SU-DHL-6 (cell line): ENCODE results near the gene CRNN.

Experiments used
- H2AFZ ChIP-seq: fragments of 200-600 bp; sonication (generic); 2 replicates; pipeline ENCODE4 v1.6.1; 2014; ENCODE audit warnings: low read depth, mild to moderate bottlenecking, moderate library complexity, mixed read lengths, antibody characterized with exemption, low read length; ENCODE audit not compliant: severe bottlenecking
- H3F3A ChIP-seq: fragments of 200-600 bp; shearing (Covaris generic); 2 replicates; pipeline ENCODE4 v1.6.0; 2016; ENCODE audit warnings: antibody characterized with exemption, mild to moderate bottlenecking; ENCODE audit not compliant: insufficient read depth
- H3K27ac ChIP-seq: fragments of 200-600 bp; sonication (generic); 2 replicates; pipeline ENCODE4 v1.5.1; 2016; ENCODE audit warnings: low read depth, mild to moderate bottlenecking, low read length, moderate library complexity, mixed read lengths
- H3K27me3 ChIP-seq: fragments of 200-600 bp; sonication (generic), shearing (Covaris generic); 2 replicates; pipeline ENCODE4 v1.6.0; 2014; ENCODE audit warnings: mild to moderate bottlenecking, low read length
- H3K36me3 ChIP-seq: fragments of 200-600 bp; sonication (generic); 2 replicates; pipeline ENCODE4 v1.6.1; 2014; ENCODE audit warnings: mild to moderate bottlenecking, low read length, mixed read lengths
- H3K4me2 ChIP-seq: fragments of 300-600, 200-600 bp; shearing (Covaris generic), sonication (generic); 2 replicates; pipeline ENCODE4 v1.6.0; 2014; ENCODE audit warnings: low read length, low read depth, mild to moderate bottlenecking; ENCODE audit not compliant: poor library complexity, severe bottlenecking
- H3K4me3 ChIP-seq: fragments of 200-600 bp; sonication (generic); 2 replicates; pipeline ENCODE4 v1.5.1; 2014; ENCODE audit warnings: antibody characterized with exemption, low read length, mild to moderate bottlenecking, mixed read lengths; ENCODE audit not compliant: insufficient read depth, poor library complexity, severe bottlenecking
- H3K79me2 ChIP-seq: fragments of 200-600 bp; sonication (generic); 2 replicates; pipeline ENCODE4 v1.6.1; 2014; ENCODE audit warnings: mild to moderate bottlenecking, low read length, moderate library complexity; ENCODE audit not compliant: insufficient read depth
- H3K9ac ChIP-seq: fragments of 200-600 bp; sonication (generic); 2 replicates; pipeline ENCODE4 v1.7.0; 2014; ENCODE audit warnings: mild to moderate bottlenecking, low read length
- H3K9me2 ChIP-seq: fragments of 200-600 bp; sonication (generic); replicated peaks from 2 replicates; pipeline ENCODE4 v1.6.1; 2014; ENCODE audit warnings: low read length; ENCODE audit not compliant: insufficient read depth
- H3K9me3 ChIP-seq: fragments of 200-600 bp; sonication (generic); 2 replicates; pipeline ENCODE4 v1.6.1; 2014; ENCODE audit warnings: low read length, mixed read lengths; ENCODE audit not compliant: insufficient read depth
- H4K20me1 ChIP-seq: fragments of 200-600 bp; sonication (generic); 2 replicates; pipeline ENCODE4 v1.6.1; 2014; ENCODE audit warnings: low read depth, mild to moderate bottlenecking, antibody characterized with exemption, low read length, moderate library complexity, mixed read lengths
- EZH2phosphoT487 ChIP-seq: fragments of 200-600 bp; sonication (generic), shearing (Covaris generic); conservative IDR thresholded peaks from 2 replicates; pipeline ENCODE4 v1.6.1; 2018; ENCODE audit warnings: mild to moderate bottlenecking, antibody characterized with exemption, low read length, moderate library complexity, mixed read lengths
- TF ChIP-seq, protein P1 (sequence below): fragments of 200-600 bp; sonication (generic); IDR thresholded peaks from one replicate; pipeline ENCODE4 v1.5.1; 2017; ENCODE audit warnings: antibody characterized with exemption, mild to moderate bottlenecking, low read length, moderate library complexity; ENCODE audit not compliant: insufficient read depth, poor library complexity, severe bottlenecking

Gene CRNN

DNA sequence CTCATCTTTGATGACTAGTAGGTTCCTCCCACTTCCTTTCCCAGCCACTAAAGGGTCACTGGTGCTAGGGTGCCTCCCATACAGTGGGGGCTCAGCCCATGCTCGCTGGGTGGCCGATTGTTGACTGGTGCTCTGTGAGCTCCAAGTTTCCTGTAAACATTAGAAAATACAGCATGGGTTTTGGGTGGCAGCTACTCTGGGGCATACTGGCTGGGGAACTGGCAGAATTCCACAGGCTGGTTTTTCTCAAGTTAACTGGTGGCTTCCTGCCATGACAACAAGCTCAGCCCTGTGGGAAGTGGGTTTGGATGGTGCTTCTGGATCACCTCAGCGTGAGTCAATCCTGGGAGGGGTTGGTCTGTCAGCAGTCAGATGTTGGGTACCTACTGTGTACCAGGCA lies 28.7 kb upstream of the CRNN start:
- Histone ChIP-seq H3K27ac (no peak overlapping the region), H3K9ac (no peak overlapping the region), H3K36me3 (no peaks in the 10 kb centered on the region), H3K27me3 (no peaks in the 10 kb centered on the region), H3K4me3 (no peak overlapping the region), H3K4me2 (no peak overlapping the region), H3F3A (no peaks in the 10 kb centered on the region), H3K79me2 (no peaks in the 10 kb centered on the region), H3K9me3 (no peaks in the 10 kb centered on the region), H2AFZ (no peak overlapping the region), H3K9me2 (no peaks in the 10 kb centered on the region), H4K20me1 (no peaks in the 10 kb centered on the region)
- no peak for TF ChIP-seq EZH2phosphoT487
- TF ChIP-seq, protein P1, sequence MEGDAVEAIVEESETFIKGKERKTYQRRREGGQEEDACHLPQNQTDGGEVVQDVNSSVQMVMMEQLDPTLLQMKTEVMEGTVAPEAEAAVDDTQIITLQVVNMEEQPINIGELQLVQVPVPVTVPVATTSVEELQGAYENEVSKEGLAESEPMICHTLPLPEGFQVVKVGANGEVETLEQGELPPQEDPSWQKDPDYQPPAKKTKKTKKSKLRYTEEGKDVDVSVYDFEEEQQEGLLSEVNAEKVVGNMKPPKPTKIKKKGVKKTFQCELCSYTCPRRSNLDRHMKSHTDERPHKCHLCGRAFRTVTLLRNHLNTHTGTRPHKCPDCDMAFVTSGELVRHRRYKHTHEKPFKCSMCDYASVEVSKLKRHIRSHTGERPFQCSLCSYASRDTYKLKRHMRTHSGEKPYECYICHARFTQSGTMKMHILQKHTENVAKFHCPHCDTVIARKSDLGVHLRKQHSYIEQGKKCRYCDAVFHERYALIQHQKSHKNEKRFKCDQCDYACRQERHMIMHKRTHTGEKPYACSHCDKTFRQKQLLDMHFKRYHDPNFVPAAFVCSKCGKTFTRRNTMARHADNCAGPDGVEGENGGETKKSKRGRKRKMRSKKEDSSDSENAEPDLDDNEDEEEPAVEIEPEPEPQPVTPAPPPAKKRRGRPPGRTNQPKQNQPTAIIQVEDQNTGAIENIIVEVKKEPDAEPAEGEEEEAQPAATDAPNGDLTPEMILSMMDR, result no peak

DNA sequence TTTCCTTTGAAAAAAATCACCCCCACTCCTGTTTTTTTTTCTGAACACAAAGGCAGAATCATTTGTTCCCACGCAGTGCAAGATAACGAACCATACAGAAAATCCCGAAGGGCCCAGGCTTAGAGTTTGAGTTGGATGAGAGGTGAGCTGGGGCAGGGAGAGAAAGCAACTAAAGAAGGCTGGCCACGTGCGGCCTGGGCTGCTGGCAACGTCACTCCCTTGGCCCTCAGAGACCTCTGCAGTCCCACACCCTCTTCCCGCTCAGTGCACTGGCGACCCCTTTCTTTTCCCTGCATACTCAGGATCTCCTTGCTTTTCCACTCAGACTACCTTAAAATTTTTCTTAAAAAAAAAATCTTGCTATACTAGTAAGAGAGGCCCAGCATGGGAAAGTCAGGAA lies 28.2 kb upstream of the CRNN start:
- H3F3A ChIP-seq, result no peaks in the 10 kb centered on the region
- no peaks in the 10 kb centered on the region for H3K9me3 ChIP-seq
- no peaks in the 10 kb centered on the region for H3K36me3 ChIP-seq
- H3K79me2 ChIP-seq, result no peaks in the 10 kb centered on the region
- H3K9ac ChIP-seq, result no peak overlapping the region
- no peak overlapping the region for H2AFZ ChIP-seq
- no peak overlapping the region for H3K4me3 ChIP-seq
- no peak for TF ChIP-seq EZH2phosphoT487
- no peaks in the 10 kb centered on the region for H4K20me1 ChIP-seq
- H3K4me2 ChIP-seq, result no peak overlapping the region
- H3K27me3 ChIP-seq, result no peaks in the 10 kb centered on the region
- H3K27ac ChIP-seq, result no peak overlapping the region
- no peaks in the 10 kb centered on the region for H3K9me2 ChIP-seq

DNA sequence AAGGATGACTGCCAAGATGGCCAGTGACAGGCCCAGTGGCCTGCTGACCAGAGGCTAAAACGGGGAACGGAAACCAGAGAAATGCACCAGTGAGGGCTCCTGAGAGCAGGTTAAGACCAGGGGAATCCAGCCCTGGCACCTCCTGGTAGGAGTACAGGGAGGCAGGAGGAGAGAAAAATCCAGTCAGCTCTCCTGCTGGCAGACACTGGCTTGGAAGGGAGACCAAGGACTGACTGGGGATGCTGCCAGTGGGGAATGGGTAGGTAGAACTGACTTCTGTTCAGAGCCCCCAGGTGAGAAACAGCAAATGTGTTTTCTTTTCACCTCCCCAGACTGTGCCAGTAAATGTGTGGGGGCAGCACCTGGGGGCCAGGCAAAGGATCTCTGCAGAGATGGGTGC lies 27.7 kb upstream of the CRNN start:
- H2AFZ ChIP-seq, result no peak overlapping the region

DNA sequence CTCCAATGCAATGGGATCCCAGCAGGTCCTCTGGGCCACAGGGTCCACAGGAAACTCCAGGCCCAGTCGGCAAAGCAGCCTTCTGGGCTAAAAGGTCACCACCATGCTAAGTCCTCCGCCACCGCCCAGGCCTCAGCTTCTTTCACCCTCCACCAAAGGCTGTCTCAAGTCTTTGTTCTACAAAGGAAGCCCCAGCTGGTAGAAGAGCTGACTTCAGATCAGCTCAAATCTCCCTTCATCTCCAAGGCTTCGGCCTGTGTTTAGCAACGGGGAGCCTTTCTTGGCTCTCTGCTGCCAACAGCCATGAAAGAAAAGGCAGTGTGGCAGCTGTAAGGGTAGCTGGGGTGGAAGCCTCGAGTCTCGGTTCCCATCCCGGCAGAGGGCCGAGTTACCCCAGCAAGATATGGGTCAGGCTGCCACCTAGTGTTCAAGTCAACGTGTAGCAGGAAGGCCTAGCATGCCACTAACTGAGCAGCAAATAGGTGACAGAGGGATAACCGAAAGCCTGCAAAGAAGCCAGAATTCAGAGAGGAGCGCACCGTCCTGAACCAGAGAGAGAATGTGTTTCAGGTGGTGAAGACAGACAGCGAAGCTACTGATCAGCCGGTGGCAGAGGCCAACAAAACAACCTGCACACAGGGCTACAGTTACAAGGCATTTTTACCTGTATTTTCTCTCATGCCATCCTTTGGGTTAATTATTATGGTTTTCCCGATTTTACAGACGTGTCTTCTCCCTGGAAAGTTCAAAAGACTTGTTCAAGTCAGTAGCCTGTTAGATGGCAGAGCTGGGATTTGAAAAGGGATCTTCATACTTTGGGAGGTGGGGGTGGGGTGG lies 26.8 kb upstream of the CRNN start:
- H3K9me3 ChIP-seq, result no peaks in the 10 kb centered on the region
- no peaks in the 10 kb centered on the region for H3K79me2 ChIP-seq
- TF ChIP-seq, protein P1, result peak; percentile 72
- no peak for TF ChIP-seq EZH2phosphoT487
- no peaks in the 10 kb centered on the region for H3K36me3 ChIP-seq
- no peak overlapping the region for H2AFZ ChIP-seq
- H4K20me1 ChIP-seq, result no peaks in the 10 kb centered on the region
- no peaks in the 10 kb centered on the region for H3F3A ChIP-seq
- H3K4me3 ChIP-seq, result no peak overlapping the region
- H3K9me2 ChIP-seq, result no peaks in the 10 kb centered on the region
- H3K27me3 ChIP-seq, result no peaks in the 10 kb centered on the region
- H3K4me2 ChIP-seq, result no peak overlapping the region
- H3K9ac ChIP-seq, result no peak overlapping the region
- H3K27ac ChIP-seq, result no peak overlapping the region

More for the DNA sequence above, 27.7 kb upstream of the CRNN start:
- H3K9ac ChIP-seq, result no peak overlapping the region
- H3K36me3 ChIP-seq, result no peaks in the 10 kb centered on the region
- TF ChIP-seq EZH2phosphoT487, result no peak
- TF ChIP-seq, protein P1, result no peak
- H3F3A ChIP-seq, result no peaks in the 10 kb centered on the region
- H3K4me2 ChIP-seq, result no peak overlapping the region
- H4K20me1 ChIP-seq, result no peaks in the 10 kb centered on the region
- H3K4me3 ChIP-seq, result no peak overlapping the region
- no peaks in the 10 kb centered on the region for H3K9me2 ChIP-seq
- H3K79me2 ChIP-seq, result no peaks in the 10 kb centered on the region
- no peaks in the 10 kb centered on the region for H3K9me3 ChIP-seq
- H3K27me3 ChIP-seq, result no peaks in the 10 kb centered on the region
- H3K27ac ChIP-seq, result no peak overlapping the region
